ENCODE measurements around the gene MRPL28. TPM values are rescaled to one million over a fixed set of nuclear protein-coding genes. Genes with fewer than 3 reads are reported as not detected.
"Not testable (repeated sequence)": the region's sequence is repeated elsewhere in the genome, so short reads cannot be mapped to it uniquely, and the experiment has no call there.

The MRPL28 gene
- total and polyA plus RNA-seq, 9 donors = 46.1 to 52.6 (median 49.8) TPM

- H3K4me3 ChIP-seq (ENCODE audit: low read length) = no peak overlapping the region
- peaks cover 19% of the 10 kb centered on the region for H3K36me3 ChIP-seq (ENCODE audit: control insufficient read depth, insufficient read depth, low read length)
- H3K27me3 ChIP-seq (ENCODE audit: control insufficient read depth, insufficient read depth, low read length) = peaks cover 8% of the 10 kb centered on the region
- no peak for DNase-seq
- 66% methylated on average over 7 of the region's 27 CpGs for WGBS (ENCODE audit: insufficient coverage)
- H3K27ac ChIP-seq (ENCODE audit: low read length) = no peak overlapping the region
- no peaks in the 10 kb centered on the region for H3K9me3 ChIP-seq (replicated peaks; ENCODE audit: control insufficient read depth, low read depth, low read length)
- peaks cover 24% of the 10 kb centered on the region for H3K4me1 ChIP-seq (ENCODE audit: control insufficient read depth, insufficient read depth, low read length)
Measured at GRCh38 chr16:379961-380761, 9.8 kb upstream of the MRPL28 start.

GRCh38 chr16:379183-379960 lies 9.0 kb upstream of the MRPL28 start:
- no peak for DNase-seq
- H3K27me3 ChIP-seq (ENCODE audit: control insufficient read depth, insufficient read depth, low read length) = peaks cover 8% of the 10 kb centered on the region
- peaks cover 24% of the 10 kb centered on the region for H3K4me1 ChIP-seq (ENCODE audit: control insufficient read depth, insufficient read depth, low read length)
- H3K27ac ChIP-seq (ENCODE audit: low read length) = no peak overlapping the region
- WGBS (ENCODE audit: insufficient coverage) = 81% methylated on average over 15 of the region's 16 CpGs
- no peaks in the 10 kb centered on the region for H3K9me3 ChIP-seq (replicated peaks; ENCODE audit: control insufficient read depth, low read depth, low read length)
- peaks cover 27% of the 10 kb centered on the region for H3K36me3 ChIP-seq (ENCODE audit: control insufficient read depth, insufficient read depth, low read length)
- H3K4me3 ChIP-seq (ENCODE audit: low read length) = no peak overlapping the region

- DNase-seq = no peak
- H3K27ac ChIP-seq (ENCODE audit: low read length) = no peak overlapping the region
- peaks cover 24% of the 10 kb centered on the region for H3K4me1 ChIP-seq (ENCODE audit: control insufficient read depth, insufficient read depth, low read length)
- peaks cover 32% of the 10 kb centered on the region for H3K36me3 ChIP-seq (ENCODE audit: control insufficient read depth, insufficient read depth, low read length)
- 84% methylated on average over 10 of the region's 14 CpGs for WGBS (ENCODE audit: insufficient coverage)
- peaks cover 8% of the 10 kb centered on the region for H3K27me3 ChIP-seq (ENCODE audit: control insufficient read depth, insufficient read depth, low read length)
- no peaks in the 10 kb centered on the region for H3K9me3 ChIP-seq (replicated peaks; ENCODE audit: control insufficient read depth, low read depth, low read length)
- H3K4me3 ChIP-seq (ENCODE audit: low read length) = no peak overlapping the region
Measured at GRCh38 chr16:378821-379182, 8.5 kb upstream of the MRPL28 start.

- peaks cover 35% of the 10 kb centered on the region for H3K36me3 ChIP-seq (ENCODE audit: control insufficient read depth, insufficient read depth, low read length)
- WGBS (ENCODE audit: insufficient coverage) = 84% methylated on average over 18 of the region's 36 CpGs
- H3K4me3 ChIP-seq (ENCODE audit: low read length); H3K27ac ChIP-seq (ENCODE audit: low read length); H3K9me3 ChIP-seq (replicated peaks; ENCODE audit: control insufficient read depth, low read depth, low read length); DNase-seq; H3K27me3 ChIP-seq (ENCODE audit: control insufficient read depth, insufficient read depth, low read length): not testable (repeated sequence)
- H3K4me1 ChIP-seq (ENCODE audit: control insufficient read depth, insufficient read depth, low read length) = peaks cover 19% of the 10 kb centered on the region
Measured at GRCh38 chr16:378113-378820, 7.9 kb upstream of the MRPL28 start.

- no peak for DNase-seq
- WGBS (ENCODE audit: insufficient coverage) = 84% methylated on average over 42 of the region's 42 CpGs
- Histone ChIP-seq H3K9me3 (replicated peaks; ENCODE audit: control insufficient read depth, low read depth, low read length) (no peaks in the 10 kb centered on the region), H3K27me3 (ENCODE audit: control insufficient read depth, insufficient read depth, low read length) (peaks cover 2% of the 10 kb centered on the region), H3K36me3 (ENCODE audit: control insufficient read depth, insufficient read depth, low read length) (peaks cover 41% of the 10 kb centered on the region), H3K4me3 (ENCODE audit: low read length) (no peak overlapping the region), H3K27ac (ENCODE audit: low read length) (no peak overlapping the region), H3K4me1 (ENCODE audit: control insufficient read depth, insufficient read depth, low read length) (peaks cover 11% of the 10 kb centered on the region)
Measured at GRCh38 chr16:377419-377951, 7.1 kb upstream of the MRPL28 start.

- peaks cover 45% of the 10 kb centered on the region for H3K36me3 ChIP-seq (ENCODE audit: control insufficient read depth, insufficient read depth, low read length)
- 86% methylated on average over 20 of the region's 26 CpGs for WGBS (ENCODE audit: insufficient coverage)
- no peak overlapping the region for H3K27ac ChIP-seq (ENCODE audit: low read length)
Measured at GRCh38 chr16:376817-377418, 6.6 kb upstream of the MRPL28 start.

GRCh38 chr16:375927-376816 lies 5.8 kb upstream of the MRPL28 start:
- H3K27ac ChIP-seq (ENCODE audit: low read length) = no peak overlapping the region
- 93% methylated on average over 44 of the region's 44 CpGs for WGBS (ENCODE audit: insufficient coverage)
- DNase-seq = no peak
- no peak overlapping the region for H3K4me3 ChIP-seq (ENCODE audit: low read length)
- no peaks in the 10 kb centered on the region for H3K27me3 ChIP-seq (ENCODE audit: control insufficient read depth, insufficient read depth, low read length)
- H3K4me1 ChIP-seq (ENCODE audit: control insufficient read depth, insufficient read depth, low read length) = peaks cover 18% of the 10 kb centered on the region
- H3K9me3 ChIP-seq (replicated peaks; ENCODE audit: control insufficient read depth, low read depth, low read length) = no peaks in the 10 kb centered on the region
- peaks cover 47% of the 10 kb centered on the region for H3K36me3 ChIP-seq (ENCODE audit: control insufficient read depth, insufficient read depth, low read length)

More at GRCh38 chr16:376817-377418, 6.6 kb upstream of the MRPL28 start:
- H3K4me3 ChIP-seq (ENCODE audit: low read length) = no peak overlapping the region
- no peak for DNase-seq
- H3K9me3 ChIP-seq (replicated peaks; ENCODE audit: control insufficient read depth, low read depth, low read length) = no peaks in the 10 kb centered on the region
- H3K27me3 ChIP-seq (ENCODE audit: control insufficient read depth, insufficient read depth, low read length) = no peaks in the 10 kb centered on the region
- H3K4me1 ChIP-seq (ENCODE audit: control insufficient read depth, insufficient read depth, low read length) = peaks cover 12% of the 10 kb centered on the region

- 91% methylated on average over 19 of the region's 23 CpGs for WGBS (ENCODE audit: insufficient coverage)
- peaks cover 47% of the 10 kb centered on the region for H3K36me3 ChIP-seq (ENCODE audit: control insufficient read depth, insufficient read depth, low read length)
- peaks cover 17% of the 10 kb centered on the region for H3K4me1 ChIP-seq (ENCODE audit: control insufficient read depth, insufficient read depth, low read length)
- no peak overlapping the region for H3K27ac ChIP-seq (ENCODE audit: low read length)
- no peaks in the 10 kb centered on the region for H3K9me3 ChIP-seq (replicated peaks; ENCODE audit: control insufficient read depth, low read depth, low read length)
- no peak for DNase-seq
- no peak overlapping the region for H3K4me3 ChIP-seq (ENCODE audit: low read length)
- no peaks in the 10 kb centered on the region for H3K27me3 ChIP-seq (ENCODE audit: control insufficient read depth, insufficient read depth, low read length)
Measured at GRCh38 chr16:375212-375611, 4.9 kb upstream of the MRPL28 start.

- WGBS (ENCODE audit: insufficient coverage) = 91% methylated on average over 5 of the region's 9 CpGs
- H3K36me3 ChIP-seq (ENCODE audit: control insufficient read depth, insufficient read depth, low read length) = peaks cover 47% of the 10 kb centered on the region
- H3K9me3 ChIP-seq (replicated peaks; ENCODE audit: control insufficient read depth, low read depth, low read length) = no peaks in the 10 kb centered on the region
- no peaks in the 10 kb centered on the region for H3K27me3 ChIP-seq (ENCODE audit: control insufficient read depth, insufficient read depth, low read length)
- H3K4me3 ChIP-seq (ENCODE audit: low read length) = no peak overlapping the region
- no peak for DNase-seq
- peaks cover 21% of the 10 kb centered on the region for H3K4me1 ChIP-seq (ENCODE audit: control insufficient read depth, insufficient read depth, low read length)
- no peak overlapping the region for H3K27ac ChIP-seq (ENCODE audit: low read length)
Measured at GRCh38 chr16:374616-374926, 4.2 kb upstream of the MRPL28 start.

Data from muscle of leg (tissue), 11 donors.